Ecto neural progenitor cell (in vitro differentiated cells): ENCODE measurements around the gene PLEKHG3.

Source experiments
- DNase-seq: peaks from one replicate; pipeline ENCODE4 v3.0.0-alpha.2; 2018; ENCODE audit warnings: low spot score

The PLEKHG3 gene

GRCh38 chr14:64728106-64728505 is 23.9 kb downstream of the PLEKHG3 start:
- no peak for DNase-seq

GRCh38 chr14:64728856-64729255 is 24.6 kb downstream of the PLEKHG3 start:
- DNase-seq = no peak

GRCh38 chr14:64729386-64730060 is 25.3 kb downstream of the PLEKHG3 start:
- DNase-seq = no peak

- DNase-seq = no peak
Measured at GRCh38 chr14:64730061-64730440, 25.8 kb downstream of the PLEKHG3 start.

GRCh38 chr14:64730681-64731080 is 26.5 kb downstream of the PLEKHG3 start:
- DNase-seq = no peak

GRCh38 chr14:64731141-64731581 is 26.9 kb downstream of the PLEKHG3 start:
- DNase-seq = no peak

GRCh38 chr14:64732066-64732465 is 27.8 kb downstream of the PLEKHG3 start:
- no peak for DNase-seq

- DNase-seq = no peak
Measured at GRCh38 chr14:64732536-64733120, 28.4 kb downstream of the PLEKHG3 start.

- no peak for DNase-seq
Measured at GRCh38 chr14:64733321-64733720, 29.1 kb downstream of the PLEKHG3 start.

- DNase-seq = no peak
Measured at GRCh38 chr14:64733899-64734298, 29.7 kb downstream of the PLEKHG3 start.

GRCh38 chr14:64734990-64735389 is 30.8 kb downstream of the PLEKHG3 start:
- no peak for DNase-seq

- no peak for DNase-seq
Measured at GRCh38 chr14:64736271-64737169, 32.3 kb downstream of the PLEKHG3 start.

- DNase-seq = no peak
Measured at GRCh38 chr14:64737391-64738280, 33.4 kb downstream of the PLEKHG3 start.

- no peak for DNase-seq
Measured at GRCh38 chr14:64738281-64738804, 34.1 kb downstream of the PLEKHG3 start.

- no peak for DNase-seq
Measured at GRCh38 chr14:64741200-64741599, 37.0 kb downstream of the PLEKHG3 start.

- no peak for DNase-seq
Measured at GRCh38 chr14:64741961-64742360, 37.7 kb downstream of the PLEKHG3 start.

- DNase-seq = no peak
Measured at GRCh38 chr14:64743061-64743460, 38.8 kb downstream of the PLEKHG3 start.

GRCh38 chr14:64745511-64746091 is 41.4 kb downstream of the PLEKHG3 start:
- no peak for DNase-seq

- DNase-seq = no peak
Measured at GRCh38 chr14:64746298-64747250, 42.4 kb downstream of the PLEKHG3 start.

- no peak for DNase-seq
Measured at GRCh38 chr14:64747327-64747726, 43.1 kb downstream of the PLEKHG3 start.
